HG02642 (cell line): ENCODE results near the gene CCNL1.

Experiments used
- ATAC-seq: cut with Tn5 transposase; IDR thresholded peaks from one replicate; pipeline ENCODE4 v1.9.1; 2021; ENCODE audit warnings: mild to moderate bottlenecking; ENCODE audit not compliant: unreplicated experiment, poor library complexity

The CCNL1 gene

GRCh38 chr3:157148196-157148889 is 11.6 kb downstream of the CCNL1 start:
- ATAC-seq: no peak

GRCh38 chr3:157147099-157147803 is 12.7 kb downstream of the CCNL1 start:
- no peak for ATAC-seq

GRCh38 chr3:157145606-157146322 is 14.2 kb downstream of the CCNL1 start:
- no peak for ATAC-seq

GRCh38 chr3:157142315-157142714 is 17.6 kb downstream of the CCNL1 start:
- no peak for ATAC-seq

GRCh38 chr3:157139938-157140534 is 19.9 kb downstream of the CCNL1 start:
- no peak for ATAC-seq

- ATAC-seq: no peak
Measured at GRCh38 chr3:157136647-157137387, 23.1 kb downstream of the CCNL1 start.

GRCh38 chr3:157135671-157136396 is 24.1 kb downstream of the CCNL1 start:
- no peak for ATAC-seq

- ATAC-seq: peak; percentile 46
Measured at GRCh38 chr3:157134620-157135191, 25.2 kb downstream of the CCNL1 start.

GRCh38 chr3:157133434-157134320 is 26.3 kb downstream of the CCNL1 start:
- no peak for ATAC-seq

GRCh38 chr3:157132936-157133335 is 27.0 kb downstream of the CCNL1 start:
- no peak for ATAC-seq

- ATAC-seq: no peak
Measured at GRCh38 chr3:157132341-157132740, 27.6 kb downstream of the CCNL1 start.

GRCh38 chr3:157131861-157132260 is 28.1 kb downstream of the CCNL1 start:
- no peak for ATAC-seq

GRCh38 chr3:157130467-157131251 is 29.3 kb downstream of the CCNL1 start:
- no peak for ATAC-seq

GRCh38 chr3:157129803-157130466 is 30.0 kb downstream of the CCNL1 start:
- ATAC-seq: no peak

- ATAC-seq: peak; percentile 14
Measured at GRCh38 chr3:157128771-157129681, 30.9 kb downstream of the CCNL1 start.
